ENCODE measurements around the gene LAYN. TPM values are rescaled to one million over a fixed set of nuclear protein-coding genes. Genes with fewer than 3 reads are reported as not detected.

Gene LAYN
- total RNA-seq, 6 experiments from 2014 or later = 0.19 to 2.0 (median 0.59) TPM

DNA sequence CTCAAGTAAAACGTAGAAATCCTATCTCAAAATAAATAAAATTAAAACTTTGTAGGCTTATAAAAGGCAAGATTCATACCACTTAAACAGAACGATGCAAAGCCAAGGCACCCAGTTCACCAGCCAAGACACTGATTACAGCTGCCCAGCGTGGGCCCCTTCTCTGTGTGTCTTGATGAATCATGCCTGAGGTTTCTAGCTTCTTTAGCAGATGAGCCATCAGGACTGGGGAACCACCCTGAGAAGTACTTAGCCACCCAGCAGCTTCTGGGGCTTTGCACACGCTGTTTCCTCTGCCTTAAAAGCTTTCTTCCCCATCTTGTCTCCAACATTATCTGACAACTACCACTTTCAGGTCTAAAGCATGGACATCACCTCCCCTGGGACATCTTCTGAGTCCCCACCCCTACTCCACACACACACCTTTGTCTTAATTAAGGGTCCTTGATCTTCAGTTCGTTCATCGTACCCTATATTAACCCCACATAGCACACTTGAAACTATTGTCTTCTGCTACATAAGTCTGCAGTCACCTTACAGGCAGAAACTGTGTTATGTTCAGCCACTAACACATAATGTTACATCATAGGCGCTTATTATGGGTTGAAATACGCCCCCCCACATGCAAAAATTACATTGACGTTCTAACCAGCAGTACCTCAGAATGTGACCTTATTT lies 8.7 kb upstream of the LAYN start:
- no peak for DNase-seq
- no peaks in the 10 kb centered on the region for H3K36me3 ChIP-seq
- TF ChIP-seq, protein P1, sequence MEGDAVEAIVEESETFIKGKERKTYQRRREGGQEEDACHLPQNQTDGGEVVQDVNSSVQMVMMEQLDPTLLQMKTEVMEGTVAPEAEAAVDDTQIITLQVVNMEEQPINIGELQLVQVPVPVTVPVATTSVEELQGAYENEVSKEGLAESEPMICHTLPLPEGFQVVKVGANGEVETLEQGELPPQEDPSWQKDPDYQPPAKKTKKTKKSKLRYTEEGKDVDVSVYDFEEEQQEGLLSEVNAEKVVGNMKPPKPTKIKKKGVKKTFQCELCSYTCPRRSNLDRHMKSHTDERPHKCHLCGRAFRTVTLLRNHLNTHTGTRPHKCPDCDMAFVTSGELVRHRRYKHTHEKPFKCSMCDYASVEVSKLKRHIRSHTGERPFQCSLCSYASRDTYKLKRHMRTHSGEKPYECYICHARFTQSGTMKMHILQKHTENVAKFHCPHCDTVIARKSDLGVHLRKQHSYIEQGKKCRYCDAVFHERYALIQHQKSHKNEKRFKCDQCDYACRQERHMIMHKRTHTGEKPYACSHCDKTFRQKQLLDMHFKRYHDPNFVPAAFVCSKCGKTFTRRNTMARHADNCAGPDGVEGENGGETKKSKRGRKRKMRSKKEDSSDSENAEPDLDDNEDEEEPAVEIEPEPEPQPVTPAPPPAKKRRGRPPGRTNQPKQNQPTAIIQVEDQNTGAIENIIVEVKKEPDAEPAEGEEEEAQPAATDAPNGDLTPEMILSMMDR (IDR thresholded peaks at IDR 0.05) = no peak
- TF ChIP-seq POLR2A (IDR thresholded peaks at IDR 0.05) = no peak
- H3K4me3 ChIP-seq = no peak overlapping the region
- 50% methylated on average over 9 of the region's 9 CpGs for WGBS (ENCODE audit: insufficient coverage, low coverage, low lambda C conversion rate, missing lambda C conversion rate)
- ATAC-seq = no peak
- no peaks in the 10 kb centered on the region for H3K27me3 ChIP-seq
- no peak overlapping the region for H3K27ac ChIP-seq
- H3K9me3 ChIP-seq = no peaks in the 10 kb centered on the region
- intact Hi-C loops (cut with DNase I) = no loop called here
- H3K4me1 ChIP-seq = no peaks in the 10 kb centered on the region

DNA sequence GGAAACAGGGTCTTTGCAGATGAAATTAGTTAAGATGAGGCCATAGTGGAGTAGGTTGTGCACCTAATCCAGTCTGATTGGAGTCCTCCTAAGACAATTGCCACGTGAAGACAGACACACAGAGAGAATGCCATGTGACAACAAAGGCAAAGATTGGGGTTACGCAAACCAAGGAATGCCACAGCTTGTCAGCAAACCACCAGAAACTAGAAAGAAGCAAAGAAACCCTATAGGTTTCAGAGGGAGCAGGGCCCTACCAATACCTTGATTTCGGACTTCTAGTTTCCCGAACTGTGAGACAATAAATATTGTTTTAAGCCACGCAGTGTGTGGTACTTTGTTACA lies 8.2 kb upstream of the LAYN start:
- TF ChIP-seq POLR2A (IDR thresholded peaks at IDR 0.05) = no peak
- TF ChIP-seq, protein P1 (IDR thresholded peaks at IDR 0.05) = no peak
- DNase-seq = no peak
- Histone ChIP-seq H3K27ac (no peak overlapping the region), H3K9me3 (no peaks in the 10 kb centered on the region), H3K27me3 (no peaks in the 10 kb centered on the region), H3K36me3 (no peaks in the 10 kb centered on the region), H3K4me3 (no peak overlapping the region), H3K4me1 (no peaks in the 10 kb centered on the region)
- intact Hi-C loops (cut with DNase I) = no loop called here
- 75% methylated on average over 5 of the region's 5 CpGs for WGBS (ENCODE audit: insufficient coverage, low coverage, low lambda C conversion rate, missing lambda C conversion rate)
- ATAC-seq = no peak

DNA sequence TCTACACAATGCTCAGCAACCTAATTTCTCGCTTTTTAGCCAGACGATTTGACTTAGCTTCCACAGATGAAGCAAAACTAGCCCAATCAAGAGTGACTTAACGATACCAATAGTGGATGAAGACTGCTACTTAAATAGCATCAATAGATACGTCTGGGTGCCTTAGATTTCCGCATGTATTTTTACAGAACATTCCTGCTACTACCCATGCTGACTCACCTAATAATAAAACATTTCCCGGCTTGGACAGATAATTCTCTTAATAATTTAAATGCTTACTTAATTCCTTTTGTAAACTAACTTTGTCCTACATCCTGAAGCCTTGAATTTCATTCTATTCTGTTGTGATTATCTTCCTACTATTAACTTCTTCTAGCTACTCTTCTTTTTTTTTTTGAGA lies 5.2 kb upstream of the LAYN start:
- Histone ChIP-seq H3K4me1 (peaks cover 0 to 2% (median 0%) of the 10 kb centered on the region in 4 donors), H3K36me3 (no peaks in the 10 kb centered on the region), H3K9me3 (no peaks in the 10 kb centered on the region), H3K27me3 (peaks cover 0 to 5% of the 10 kb centered on the region in 2 donors), H3K4me3 (no peak overlapping the region), H3K27ac (no peak overlapping the region)
- DNase-seq (no peak), ATAC-seq (no peak)
- WGBS (ENCODE audit: insufficient coverage, low coverage, low lambda C conversion rate, missing lambda C conversion rate) = 78% methylated on average over 6 of the region's 6 CpGs
- TF ChIP-seq, protein P1 (IDR thresholded peaks at IDR 0.05) = no peak
- TF ChIP-seq POLR2A (IDR thresholded peaks at IDR 0.05) = no peak
- intact Hi-C loops (cut with DNase I) = no loop called here

DNA sequence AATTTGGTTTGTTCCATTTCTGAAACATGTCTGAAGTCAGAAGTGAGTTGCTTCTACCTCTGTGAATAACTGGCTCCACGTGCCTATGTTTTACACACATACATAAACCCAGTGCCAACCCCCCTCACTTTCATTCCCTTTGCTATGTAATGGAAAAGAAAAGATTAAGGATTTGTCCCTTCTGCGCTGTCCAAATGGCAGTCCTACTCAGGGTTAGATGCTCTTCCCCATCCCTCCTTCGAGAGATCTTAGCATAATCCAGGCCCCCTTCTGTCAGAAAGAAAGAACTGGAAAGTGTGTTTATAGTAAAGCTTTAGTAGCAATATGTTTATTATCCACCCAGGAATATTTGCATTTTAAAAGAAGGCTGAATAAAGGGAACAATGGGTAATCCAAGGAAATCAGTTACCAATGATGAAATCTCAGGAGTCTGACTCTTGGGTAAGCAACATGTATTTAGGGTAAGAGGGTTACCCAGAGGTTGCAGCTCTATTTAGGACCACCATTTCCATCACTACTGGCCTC lies 3.1 kb upstream of the LAYN start:
- Histone ChIP-seq H3K4me3 (no peak overlapping the region), H3K4me1 (peaks cover 0 to 12% (median 3%) of the 10 kb centered on the region in 4 donors), H3K27ac (no peak overlapping the region), H3K27me3 (peaks cover 0 to 18% of the 10 kb centered on the region in 2 donors), H3K9me3 (no peaks in the 10 kb centered on the region), H3K36me3 (no peaks in the 10 kb centered on the region)
- TF ChIP-seq, protein P1 (IDR thresholded peaks at IDR 0.05) = no peak
- no peak for TF ChIP-seq POLR2A (IDR thresholded peaks at IDR 0.05)
- WGBS (ENCODE audit: insufficient coverage, low coverage, low lambda C conversion rate, missing lambda C conversion rate) = 53% methylated on average over 3 of the region's 3 CpGs
- intact Hi-C loops (cut with DNase I) = no loop called here
- DNase-seq (no peak), ATAC-seq (no peak)
